ENCODE measurements around the gene YWHAB.

- TF ChIP-seq CHD2 (IDR thresholded peaks at IDR 0.05; ENCODE audit: low read length, partially characterized antibody) (no peak), FOSL2 (IDR thresholded peaks at IDR 0.05; ENCODE audit: borderline replicate concordance, low read depth) (no peak)
Measured at GRCh38 chr20:44931911-44932310, 46.4 kb downstream of the YWHAB start.

All from SK-N-SH (cell line).